Stimulated activated CD8-positive, alpha-beta memory T cell treated with anti-CD3 and anti-CD28 coated beads, Interleukin-4, amount 100 ng/mL, for 4 hours (primary cell): ENCODE results near the gene ADAMTS8.

Experiments used
- DNase-seq, 2 donors: peaks; one replicate each; pipeline ENCODE4 v3.0.0-alpha.2; 2020; ENCODE audit warnings: low read depth in 2 of 2, low spot score in 1 of 2

ADAMTS8 gene

DNA sequence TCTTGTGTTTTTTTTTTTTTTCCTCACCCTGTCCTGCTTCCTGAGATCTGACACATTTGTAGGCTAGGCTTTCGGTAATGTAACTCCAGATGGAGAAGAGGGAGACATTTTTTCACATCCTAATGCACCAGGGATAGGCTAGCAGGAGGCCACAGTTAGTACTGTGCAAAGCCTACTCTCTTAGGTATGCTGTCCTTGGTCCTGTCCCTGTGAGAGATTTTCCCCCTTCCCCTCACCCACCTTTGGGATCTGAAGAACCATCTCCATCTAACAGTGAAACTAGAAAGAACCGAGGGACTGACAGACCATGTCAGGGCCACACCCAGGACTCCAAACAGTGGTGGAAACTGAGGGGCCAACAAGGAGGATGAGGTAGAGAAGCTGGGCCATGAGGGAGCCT lies 29.2 kb downstream of the ADAMTS8 start:
- no peak for DNase-seq

- no peak for DNase-seq
Measured at GRCh38 chr11:130397780-130398179, 30.6 kb downstream of the ADAMTS8 start.

DNA sequence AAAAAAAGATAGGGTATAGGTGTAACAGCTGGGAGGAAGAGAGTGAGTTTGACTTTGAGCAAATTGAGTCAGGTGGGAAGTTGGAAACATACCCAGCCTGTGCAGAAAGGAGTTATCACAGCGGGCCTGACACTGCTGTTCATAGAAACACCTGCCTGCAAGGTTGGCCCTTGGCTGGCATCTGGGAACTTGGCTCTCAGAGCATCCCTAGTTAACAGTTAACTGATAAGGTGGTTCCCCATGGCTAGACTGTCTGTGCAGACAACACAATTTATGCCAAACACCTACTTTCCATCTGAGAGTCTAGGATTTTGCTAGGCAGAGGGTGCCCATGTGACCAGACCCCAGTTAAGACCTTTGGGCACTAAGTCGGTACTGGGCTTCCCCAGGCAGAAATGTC lies 31.4 kb downstream of the ADAMTS8 start:
- DNase-seq, result no peak

GRCh38 chr11:130394615-130395014 lies 33.8 kb downstream of the ADAMTS8 start:
- DNase-seq, result no peak

GRCh38 chr11:130391711-130392110 lies 36.7 kb downstream of the ADAMTS8 start:
- no peak for DNase-seq

- no peak for DNase-seq
Measured at GRCh38 chr11:130390071-130390758, 38.2 kb downstream of the ADAMTS8 start.

DNA sequence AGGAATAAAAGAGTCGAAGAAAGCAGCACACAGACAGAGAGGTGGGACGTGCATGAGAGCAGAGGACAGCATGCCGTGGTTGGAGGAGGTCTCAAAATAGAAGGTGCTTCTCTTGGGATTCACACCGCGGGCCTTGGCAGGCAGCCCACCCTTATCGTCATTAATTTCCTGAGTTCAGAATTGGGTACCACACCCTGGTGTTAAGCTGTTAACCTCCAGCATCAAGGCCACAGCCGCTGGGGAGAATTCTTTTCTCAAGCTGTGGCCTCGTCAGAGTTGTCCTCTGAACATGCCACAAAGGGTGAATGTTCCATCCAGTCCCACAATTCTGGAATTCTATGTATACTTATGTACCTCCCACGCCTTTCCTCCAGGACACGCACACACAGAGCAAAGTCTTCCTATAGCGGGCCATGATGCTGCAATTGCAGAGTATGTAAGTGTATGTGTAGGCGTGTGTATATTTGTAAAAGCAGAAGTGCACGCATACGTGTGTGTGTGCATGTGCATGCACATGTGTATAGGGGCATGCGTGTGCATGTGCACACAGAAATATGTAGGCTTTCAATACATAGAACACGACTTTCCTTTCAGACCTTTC lies 39.0 kb downstream of the ADAMTS8 start:
- peak in 1 of 2 donors; percentile 12 for DNase-seq

GRCh38 chr11:130388607-130389205 lies 39.7 kb downstream of the ADAMTS8 start:
- DNase-seq, result no peak

DNA sequence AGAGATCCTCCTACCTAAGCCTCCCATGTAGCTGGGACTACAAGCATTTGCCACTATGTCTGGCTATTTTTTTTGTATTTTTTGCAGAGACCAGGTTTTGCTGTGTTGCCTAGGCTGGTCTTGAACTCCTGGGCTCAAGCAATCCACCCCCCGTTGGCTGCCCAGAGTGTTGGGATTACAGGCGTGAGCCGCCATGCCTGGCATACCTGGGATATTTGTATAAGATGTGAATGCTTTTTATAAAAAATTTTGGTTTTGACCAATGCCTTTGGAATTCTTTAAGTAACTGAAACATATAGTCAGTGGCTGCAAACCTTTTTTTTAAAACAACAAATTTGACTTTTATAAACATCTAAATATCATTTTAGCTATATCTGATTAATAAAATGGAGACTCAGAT lies 42.4 kb downstream of the ADAMTS8 start:
- DNase-seq, result no peak

DNA sequence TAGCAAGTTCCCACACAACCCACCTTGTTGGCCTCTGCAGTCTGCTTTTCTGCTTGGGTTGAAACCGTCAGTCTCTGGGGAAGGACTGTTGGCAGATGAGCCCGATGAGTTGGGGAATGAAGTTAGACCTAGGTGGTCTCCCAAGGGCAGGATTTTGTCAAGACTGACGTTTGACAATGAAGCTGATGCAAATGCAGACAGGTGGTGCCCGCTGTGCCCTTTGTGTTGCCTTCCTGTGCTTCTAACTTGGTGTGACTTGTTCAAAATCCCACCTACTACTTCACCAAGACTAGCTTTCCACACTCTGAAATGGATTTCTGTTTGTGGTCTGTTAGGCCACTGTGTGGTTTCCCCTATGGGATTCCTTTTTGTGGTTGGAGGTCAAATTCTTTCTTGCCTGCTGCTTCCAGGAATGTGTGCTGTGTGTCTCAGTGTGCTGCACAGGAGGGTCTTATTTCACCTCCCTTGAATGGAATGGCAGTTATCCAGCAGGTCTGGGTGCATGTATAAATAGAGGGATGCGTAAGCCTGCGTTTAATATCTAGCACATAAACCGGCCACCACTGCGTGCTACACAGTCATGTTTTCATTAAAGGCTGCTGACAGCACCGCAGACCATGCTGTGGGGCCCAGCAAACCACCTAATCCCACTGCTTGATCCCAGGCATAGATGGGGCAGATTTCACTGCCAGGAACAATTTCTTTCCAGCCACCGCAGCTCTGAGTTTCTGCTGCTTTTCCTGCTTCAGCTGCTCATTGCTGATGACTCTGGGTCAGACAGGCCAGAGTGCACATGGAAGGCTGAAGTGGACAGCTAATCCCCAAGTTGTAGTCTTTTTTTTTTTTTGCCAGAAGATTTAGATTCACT lies 44.8 kb downstream of the ADAMTS8 start:
- no peak for DNase-seq

DNA sequence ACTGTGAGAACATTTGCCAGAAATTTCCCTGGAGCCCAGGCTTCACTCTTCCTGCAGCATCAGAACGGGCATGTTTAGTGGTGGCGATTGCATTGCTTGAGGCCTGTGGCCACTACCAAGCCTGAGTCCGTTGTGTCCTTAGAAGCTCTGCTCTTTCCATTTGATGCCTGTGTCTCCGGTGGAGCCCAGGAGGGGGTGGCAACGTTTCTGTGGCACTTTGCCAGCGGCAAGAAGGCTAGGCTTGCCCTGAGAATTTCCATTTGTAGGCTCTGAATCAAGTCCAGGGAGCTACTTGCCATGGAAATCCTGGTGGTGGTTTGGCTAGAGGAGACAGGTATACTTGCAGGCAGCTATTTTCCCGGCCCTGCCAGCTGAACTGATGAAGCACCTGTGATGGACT lies 47.1 kb downstream of the ADAMTS8 start:
- no peak for DNase-seq

DNA sequence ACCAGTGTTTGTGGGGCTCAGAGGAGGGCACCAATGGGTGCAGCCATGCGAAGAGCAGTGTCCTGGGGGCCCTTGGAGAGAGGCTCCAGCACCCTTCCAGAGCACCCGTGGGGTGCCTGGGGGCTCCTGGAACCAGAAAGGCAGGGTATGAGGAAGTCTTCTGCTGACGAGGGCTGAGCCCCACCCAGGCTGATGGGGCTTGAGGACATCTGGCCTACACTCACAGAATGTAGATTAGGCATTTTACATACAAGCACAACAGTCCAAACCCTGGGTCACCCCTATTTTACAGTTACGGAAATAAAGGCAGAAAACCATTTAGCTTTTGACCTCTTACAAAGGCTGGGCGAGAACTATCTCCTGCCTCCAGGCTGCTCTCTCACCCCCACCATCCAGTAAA lies 47.6 kb downstream of the ADAMTS8 start:
- DNase-seq, result no peak

GRCh38 chr11:130379276-130379675 lies 49.1 kb downstream of the ADAMTS8 start:
- no peak for DNase-seq

- DNase-seq, result no peak
Measured at GRCh38 chr11:130370845-130371590, 57.4 kb downstream of the ADAMTS8 start.

- no peak for DNase-seq
Measured at GRCh38 chr11:130369713-130370112, 58.7 kb downstream of the ADAMTS8 start.

DNA sequence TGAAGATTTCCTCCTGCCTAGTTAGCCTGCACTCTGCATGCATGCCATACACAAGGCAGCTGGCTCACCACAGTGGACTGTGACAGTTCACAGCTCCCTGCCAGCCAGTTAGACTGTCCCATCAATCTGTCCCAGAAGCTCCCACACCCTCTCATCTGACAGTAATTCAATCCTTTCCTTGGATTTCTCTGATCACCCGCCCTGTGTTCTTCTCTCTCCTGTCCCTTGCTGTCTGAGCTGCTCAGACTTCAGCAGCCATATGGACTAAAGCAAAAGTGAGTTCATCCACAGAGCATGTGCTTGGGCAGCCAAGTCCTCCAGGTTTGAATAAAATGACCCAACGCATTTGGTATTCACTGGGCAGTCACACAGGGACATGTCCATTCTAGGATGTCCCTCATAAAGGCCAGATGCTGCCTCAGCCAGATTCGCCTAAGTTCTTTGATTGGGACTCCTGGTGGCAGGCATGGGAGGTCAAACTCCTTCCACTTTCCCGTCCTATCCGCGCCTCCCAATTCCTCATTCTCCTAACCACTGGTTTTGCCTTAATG lies 59.2 kb downstream of the ADAMTS8 start:
- DNase-seq, result no peak

- DNase-seq, result no peak
Measured at GRCh38 chr11:130359419-130359818, 69.0 kb downstream of the ADAMTS8 start.

DNA sequence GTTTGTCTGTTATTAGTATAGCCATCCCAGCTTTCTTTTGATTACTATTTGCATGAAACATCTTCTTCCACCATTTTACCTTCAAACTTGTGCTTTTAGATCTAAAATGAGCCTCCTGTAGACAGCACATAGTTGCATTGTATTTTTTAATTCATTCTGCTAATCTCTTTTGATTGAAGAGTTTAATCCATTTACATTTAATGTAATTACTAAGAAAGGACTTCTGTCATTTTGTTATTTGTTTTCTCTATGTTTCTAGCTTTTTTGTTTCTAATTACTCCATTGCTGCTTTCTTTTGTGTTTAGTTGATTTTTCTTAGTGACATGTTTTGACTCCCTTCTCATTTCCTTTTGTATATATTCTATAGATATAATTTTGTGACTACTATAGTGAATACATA lies 70.0 kb downstream of the ADAMTS8 start:
- no peak for DNase-seq
